Erythroblast (primary cell): Measurements from ENCODE around the gene CACNB4.

Experiments
- GATA1 ChIP-seq: IDR thresholded peaks from 2 replicates; pipeline ENCODE4 v1.6.1; 2011; ENCODE audit warnings: low read depth, mild to moderate bottlenecking, control low read depth, low read length, moderate library complexity
- POLR2A ChIP-seq: IDR thresholded peaks from 2 replicates; pipeline ENCODE4 v1.6.1; 2011; ENCODE audit warnings: mild to moderate bottlenecking, low read length

DNA sequence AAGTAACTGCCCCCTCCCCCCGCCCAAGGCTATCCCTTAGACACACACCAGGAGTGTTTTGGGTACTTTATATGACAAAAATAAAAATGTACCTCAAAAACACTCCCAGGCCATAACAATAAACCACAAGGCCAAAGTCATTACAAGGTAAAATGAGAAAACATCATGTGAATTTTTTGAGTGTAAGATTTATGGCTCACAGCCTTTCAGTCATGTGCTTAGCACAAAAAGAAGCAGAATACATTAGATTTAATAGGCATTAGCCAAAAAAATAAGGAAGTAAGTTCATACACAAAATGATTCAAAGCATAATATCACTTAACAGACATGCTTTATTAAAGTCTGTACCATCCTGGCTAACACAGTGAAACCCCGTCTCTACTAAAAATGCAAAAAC, 103.7 kb downstream of the CACNB4 start:
- no peak for TF ChIP-seq POLR2A
- no peak for TF ChIP-seq GATA1
